Loucy (cell line): Measurements from ENCODE around the gene CDC42BPB.
A peak's percentile ranks its signal among the peaks of the same experiment; 100 is the strongest.

Source experiments
- EZH2phosphoT487 ChIP-seq: fragments of 200-600 bp; IDR thresholded peaks from 2 replicates; pipeline ENCODE4 v1.6.1; 2018; ENCODE audit warnings: antibody characterized with exemption, mild to moderate bottlenecking, moderate library complexity, borderline replicate concordance
- TF ChIP-seq, protein P1 (sequence below): fragments of 200-600 bp; sonication (generic); conservative IDR thresholded peaks from 2 replicates; pipeline ENCODE4 v1.5.1; 2014; ENCODE audit warnings: mild to moderate bottlenecking, antibody characterized with exemption, low read length

- TF ChIP-seq, protein P1, sequence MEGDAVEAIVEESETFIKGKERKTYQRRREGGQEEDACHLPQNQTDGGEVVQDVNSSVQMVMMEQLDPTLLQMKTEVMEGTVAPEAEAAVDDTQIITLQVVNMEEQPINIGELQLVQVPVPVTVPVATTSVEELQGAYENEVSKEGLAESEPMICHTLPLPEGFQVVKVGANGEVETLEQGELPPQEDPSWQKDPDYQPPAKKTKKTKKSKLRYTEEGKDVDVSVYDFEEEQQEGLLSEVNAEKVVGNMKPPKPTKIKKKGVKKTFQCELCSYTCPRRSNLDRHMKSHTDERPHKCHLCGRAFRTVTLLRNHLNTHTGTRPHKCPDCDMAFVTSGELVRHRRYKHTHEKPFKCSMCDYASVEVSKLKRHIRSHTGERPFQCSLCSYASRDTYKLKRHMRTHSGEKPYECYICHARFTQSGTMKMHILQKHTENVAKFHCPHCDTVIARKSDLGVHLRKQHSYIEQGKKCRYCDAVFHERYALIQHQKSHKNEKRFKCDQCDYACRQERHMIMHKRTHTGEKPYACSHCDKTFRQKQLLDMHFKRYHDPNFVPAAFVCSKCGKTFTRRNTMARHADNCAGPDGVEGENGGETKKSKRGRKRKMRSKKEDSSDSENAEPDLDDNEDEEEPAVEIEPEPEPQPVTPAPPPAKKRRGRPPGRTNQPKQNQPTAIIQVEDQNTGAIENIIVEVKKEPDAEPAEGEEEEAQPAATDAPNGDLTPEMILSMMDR = peak; percentile 54
- TF ChIP-seq EZH2phosphoT487 = no peak
These were observed 33.9 kb upstream of the CDC42BPB start for GRCh38 chr14:103091041-103091882.
